HK-2 (cell line): ENCODE results near the gene RARG.
"Not testable (repeated sequence)": the region's sequence is repeated elsewhere in the genome, so short reads cannot be mapped to it uniquely, and the experiment has no call there.

Experiments used
- DNase-seq: peaks from one replicate; pipeline ENCODE4 v3.0.0-alpha.2; 2018; ENCODE audit not compliant: unreplicated experiment

Gene RARG

GRCh38 chr12:53190108-53190729 lies 41.8 kb downstream of the RARG start:
- DNase-seq = peak; percentile 35

- DNase-seq = no peak
These were observed 44.7 kb downstream of the RARG start for GRCh38 chr12:53187145-53187899.

- no peak for DNase-seq
These were observed 45.3 kb downstream of the RARG start for GRCh38 chr12:53186745-53187144.

- DNase-seq = no peak
These were observed 46.3 kb downstream of the RARG start for GRCh38 chr12:53185582-53186153.

- DNase-seq = no peak
These were observed 47.2 kb downstream of the RARG start for GRCh38 chr12:53184828-53185227.

GRCh38 chr12:53182903-53183302 lies 49.1 kb downstream of the RARG start:
- no peak for DNase-seq

GRCh38 chr12:53181935-53182334 lies 50.1 kb downstream of the RARG start:
- DNase-seq = no peak

GRCh38 chr12:53180931-53181645 lies 50.9 kb downstream of the RARG start:
- DNase-seq = peak; percentile 68

GRCh38 chr12:53180220-53180930 lies 51.6 kb downstream of the RARG start, which contains the start of the genes CSAD and ZNF740:
TSS of gene CSAD (minus strand) at chr12:53180925. CDS start at chr12:53173470, 7,455 bp downstream.
TSS of gene ZNF740 (plus strand) at chr12:53180722. CDS start at chr12:53181984, 1,262 bp downstream.
- peak; percentile 98 for DNase-seq

GRCh38 chr12:53179687-53180219 lies 52.3 kb downstream of the RARG start:
- no peak for DNase-seq

GRCh38 chr12:53178803-53179202 lies 53.2 kb downstream of the RARG start:
- not testable (repeated sequence) for DNase-seq

- DNase-seq = not testable (repeated sequence)
These were observed 54.6 kb downstream of the RARG start for GRCh38 chr12:53177447-53177846.

- DNase-seq = no peak
These were observed 55.3 kb downstream of the RARG start for GRCh38 chr12:53176750-53177149.

GRCh38 chr12:53174881-53175491 lies 57.0 kb downstream of the RARG start:
- DNase-seq = no peak

GRCh38 chr12:53173085-53173715 lies 58.8 kb downstream of the RARG start:
- DNase-seq = no peak

GRCh38 chr12:53172352-53172751 lies 59.7 kb downstream of the RARG start:
- DNase-seq = no peak

GRCh38 chr12:53171725-53172329 lies 60.2 kb downstream of the RARG start:
- no peak for DNase-seq

- DNase-seq = no peak
These were observed 60.9 kb downstream of the RARG start for GRCh38 chr12:53170876-53171724.

- DNase-seq = no peak
These were observed 61.8 kb downstream of the RARG start for GRCh38 chr12:53170215-53170614.
